ELR (cell line): Measurements from ENCODE around the gene RPRD1A.
"Not testable (repeated sequence)": the region's sequence is repeated elsewhere in the genome, so short reads cannot be mapped to it uniquely, and the experiment has no call there.

ENCODE experiments used
- DNase-seq: peaks from one replicate; pipeline ENCODE4 v3.0.0-alpha.2; 2015; ENCODE audit warnings: low read depth

RPRD1A gene

GRCh38 chr18:36067055-36067957 lies at the start of gene RPRD1A:
RPRD1A (minus strand) TSS chr18:36067559; CDS start chr18:36067404, 155 bp downstream.
- peak; percentile 96 for DNase-seq

GRCh38 chr18:36116771-36117170 lies 49.4 kb upstream of the RPRD1A start:
- DNase-seq, result not testable (repeated sequence)

GRCh38 chr18:36114738-36115137 lies 47.4 kb upstream of the RPRD1A start:
- no peak for DNase-seq

- DNase-seq, result no peak
Measured at GRCh38 chr18:36114251-36114650, 46.9 kb upstream of the RPRD1A start.

- no peak for DNase-seq
Measured at GRCh38 chr18:36112302-36112701, 44.9 kb upstream of the RPRD1A start.

GRCh38 chr18:36109737-36110136 lies 42.4 kb upstream of the RPRD1A start:
- DNase-seq, result no peak

GRCh38 chr18:36108601-36109000 lies 41.2 kb upstream of the RPRD1A start:
- DNase-seq, result no peak

GRCh38 chr18:36108196-36108595 lies 40.8 kb upstream of the RPRD1A start:
- no peak for DNase-seq

GRCh38 chr18:36107477-36107876 lies 40.1 kb upstream of the RPRD1A start:
- DNase-seq, result no peak

GRCh38 chr18:36104749-36105148 lies 37.4 kb upstream of the RPRD1A start:
- DNase-seq, result no peak

- no peak for DNase-seq
Measured at GRCh38 chr18:36101943-36102342, 34.6 kb upstream of the RPRD1A start.

GRCh38 chr18:36099311-36099710 lies 32.0 kb upstream of the RPRD1A start:
- DNase-seq, result no peak

GRCh38 chr18:36096955-36097354 lies 29.6 kb upstream of the RPRD1A start:
- DNase-seq, result no peak

- DNase-seq, result peak; percentile 83
Measured at GRCh38 chr18:36095936-36096519, 28.7 kb upstream of the RPRD1A start.

GRCh38 chr18:36094431-36094830 lies 27.1 kb upstream of the RPRD1A start:
- no peak for DNase-seq

GRCh38 chr18:36092116-36092515 lies 24.8 kb upstream of the RPRD1A start:
- DNase-seq, result peak; percentile 24

- DNase-seq, result no peak
Measured at GRCh38 chr18:36089001-36089400, 21.6 kb upstream of the RPRD1A start.

GRCh38 chr18:36088256-36088655 lies 20.9 kb upstream of the RPRD1A start:
- DNase-seq, result peak; percentile 33

GRCh38 chr18:36086186-36086585 lies 18.8 kb upstream of the RPRD1A start:
- no peak for DNase-seq

GRCh38 chr18:36085195-36085594 lies 17.8 kb upstream of the RPRD1A start:
- no peak for DNase-seq

- DNase-seq, result no peak
Measured at GRCh38 chr18:36083729-36084128, 16.4 kb upstream of the RPRD1A start.

GRCh38 chr18:36081118-36081517 lies 13.8 kb upstream of the RPRD1A start:
- DNase-seq, result not testable (repeated sequence)

GRCh38 chr18:36078751-36079529 lies 11.6 kb upstream of the RPRD1A start:
- DNase-seq, result peak; percentile 25
